Kidney (tissue), 14 donors: ENCODE data around the gene ARL8A. TPM values are rescaled to one million over a fixed set of nuclear protein-coding genes. Genes with fewer than 3 reads are reported as not detected.

ENCODE experiments used
- DNase-seq, 5 donors: peaks; one replicate each; pipeline ENCODE4 v3.0.0-alpha.2; 2013 to 2020
- FAIRE-seq: peaks from 2 replicates; lab custom pipeline; 2012; peaks lifted over from hg19 to GRCh38; lab: Jason Lieb, UNC
- H3K27ac ChIP-seq, 2 donors: one replicate each; pipeline ENCODE4 v1.7.0; 2013; ENCODE audit warnings: low read depth in 2 of 2, low read length in 2 of 2, inconsistent platforms in 1 of 2
- H3K27me3 ChIP-seq: one replicate; pipeline ENCODE4 v1.7.1; 2013; ENCODE audit warnings: low read length, inconsistent platforms; ENCODE audit not compliant: control insufficient read depth, insufficient read depth
- H3K36me3 ChIP-seq, 3 donors: one replicate each; pipeline versions ENCODE4 v1.7.0 to v1.7.1; 2013; ENCODE audit warnings: low read length in 3 of 3, control low read depth in 1 of 3, inconsistent platforms in 1 of 3; ENCODE audit not compliant: insufficient read depth in 3 of 3, control insufficient read depth in 2 of 3
- H3K4me1 ChIP-seq, 3 donors: one replicate each; pipeline versions ENCODE4 v1.7.0 to v1.7.1; 2013; ENCODE audit warnings: low read length in 3 of 3, inconsistent platforms in 1 of 3, low read depth in 1 of 3; ENCODE audit not compliant: control insufficient read depth in 2 of 3, insufficient read depth in 2 of 3
- H3K4me3 ChIP-seq, 3 donors: one replicate each; pipeline versions ENCODE4 v1.7.0 to v1.8.1; 2013; ENCODE audit warnings: low read length in 3 of 3, control low read depth in 1 of 3, inconsistent platforms in 1 of 3
- H3K9ac ChIP-seq, 3 donors: one replicate each; pipeline versions ENCODE4 v1.7.0 to v1.7.1; 2013; ENCODE audit warnings: low read length in 3 of 3, control low read depth in 1 of 3, inconsistent platforms in 1 of 3
- H3K9me3 ChIP-seq, 3 donors: one replicate each; pipeline versions ENCODE4 v1.7.0 to v1.7.1; 2013; ENCODE audit warnings: low read length in 3 of 3, control low read depth in 1 of 3, inconsistent platforms in 1 of 3; ENCODE audit not compliant: control insufficient read depth in 2 of 3, insufficient read depth in 1 of 3
- intact Hi-C: fragments of 100-400 bp; cut with DNase I; formaldehyde crosslinking; loops from one replicate; pipeline ENCODE4 v1.11.1; 2022
- polyA plus RNA-seq: library from polyadenylated mRNA; stranded (reverse); fragments of 350-450 nt; fragmentation: Illumina TruSeq; extraction: RNeasy Lipid Tissue Mini Kit (QIAGEN cat#74804); gene quantifications from one replicate; pipeline ENCODE4 v1.2.3, GENCODE V29; 2014; ENCODE audit warnings: low read depth, low replicate concordance; ENCODE audit not compliant: insufficient read depth
- total RNA-seq: library from RNA; stranded (reverse); fragmentation: NEBNext Ultra II Directional; extraction: Animal tissue kit (Norgen Biotek cat#: 25700); gene quantifications from one replicate; pipeline ENCODE4 v1.2.1, GENCODE V29; 2021
- TF ChIP-seq, protein P1 (sequence below): IDR thresholded peaks from 3 replicates; pipeline ENCODE4 v1.5.1; 2012; ENCODE audit warnings: mild to moderate bottlenecking, moderate library complexity, borderline replicate concordance; ENCODE audit not compliant: insufficient read depth; ENCODE audit errors: extremely low read depth
- donor health status: control.
- donor health status: control.
- donor health status: control.
- donor health status: control.
- donor health status: control.
- donor health status: DM: yes; HTN: yes; CAD: no.
- donor health status: Normal renal cell carcinoma (clear cell type).

ARL8A gene
- total and polyA plus RNA-seq, 2 donors from 2014 or later: 60.8 to 72.2 TPM

DNA sequence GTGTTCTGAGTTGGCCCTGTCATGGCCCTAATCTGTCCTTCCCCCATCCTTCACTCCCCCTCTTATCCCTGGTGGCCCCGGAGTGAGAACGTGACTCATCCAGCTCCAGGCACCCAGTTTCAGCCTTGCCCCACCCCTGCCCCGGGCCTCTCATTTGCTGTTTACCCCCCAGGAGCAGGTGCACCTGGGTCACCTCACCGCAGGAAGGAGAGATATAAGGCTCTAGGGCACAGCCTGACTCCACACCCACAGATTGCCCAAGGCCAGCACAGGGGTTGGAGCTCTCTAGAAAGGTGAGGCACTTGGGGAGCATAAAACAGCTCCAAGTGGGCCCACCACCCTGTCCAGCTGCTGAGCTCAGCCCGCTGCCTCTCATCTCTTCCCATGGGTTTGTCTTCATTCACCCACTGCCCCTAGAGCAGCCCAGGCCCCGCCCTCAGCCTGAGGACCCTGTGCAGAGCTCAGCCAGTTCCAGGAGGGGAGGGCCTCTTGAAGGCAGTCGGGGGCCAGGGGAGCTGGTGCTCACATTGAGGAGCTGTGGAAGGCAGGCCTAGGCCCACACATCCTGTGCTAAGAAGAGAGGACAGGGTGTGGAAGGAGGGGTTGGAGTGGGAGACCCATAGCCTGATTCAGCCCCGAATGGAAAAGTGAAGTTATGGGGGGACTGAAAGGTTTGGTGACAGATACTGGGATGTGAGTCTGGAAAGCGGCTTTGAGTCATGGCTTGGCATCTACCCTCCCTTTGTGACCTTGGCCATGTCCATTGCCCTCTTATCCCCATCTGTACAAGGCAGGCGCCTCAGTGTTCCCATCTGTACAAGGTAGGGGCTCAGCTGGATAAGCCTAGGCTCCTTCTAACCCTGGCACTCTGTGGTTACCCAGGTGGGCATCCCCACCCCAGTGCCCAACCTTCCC is 37.9 kb downstream of the ARL8A start:
- Histone ChIP-seq H3K4me3 (no peak overlapping the region), H3K9me3 (no peaks in the 10 kb centered on the region), H3K27me3 (no peaks in the 10 kb centered on the region), H3K9ac (peak overlapping the region in 1 of 3 donors; percentile 44), H3K27ac (peak overlapping the region; percentile 89 to 93), H3K4me1 (peaks cover 0 to 30% (median 22%) of the 10 kb centered on the region in 3 donors), H3K36me3 (no peaks in the 10 kb centered on the region)
- TF ChIP-seq, protein P1, sequence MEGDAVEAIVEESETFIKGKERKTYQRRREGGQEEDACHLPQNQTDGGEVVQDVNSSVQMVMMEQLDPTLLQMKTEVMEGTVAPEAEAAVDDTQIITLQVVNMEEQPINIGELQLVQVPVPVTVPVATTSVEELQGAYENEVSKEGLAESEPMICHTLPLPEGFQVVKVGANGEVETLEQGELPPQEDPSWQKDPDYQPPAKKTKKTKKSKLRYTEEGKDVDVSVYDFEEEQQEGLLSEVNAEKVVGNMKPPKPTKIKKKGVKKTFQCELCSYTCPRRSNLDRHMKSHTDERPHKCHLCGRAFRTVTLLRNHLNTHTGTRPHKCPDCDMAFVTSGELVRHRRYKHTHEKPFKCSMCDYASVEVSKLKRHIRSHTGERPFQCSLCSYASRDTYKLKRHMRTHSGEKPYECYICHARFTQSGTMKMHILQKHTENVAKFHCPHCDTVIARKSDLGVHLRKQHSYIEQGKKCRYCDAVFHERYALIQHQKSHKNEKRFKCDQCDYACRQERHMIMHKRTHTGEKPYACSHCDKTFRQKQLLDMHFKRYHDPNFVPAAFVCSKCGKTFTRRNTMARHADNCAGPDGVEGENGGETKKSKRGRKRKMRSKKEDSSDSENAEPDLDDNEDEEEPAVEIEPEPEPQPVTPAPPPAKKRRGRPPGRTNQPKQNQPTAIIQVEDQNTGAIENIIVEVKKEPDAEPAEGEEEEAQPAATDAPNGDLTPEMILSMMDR: no peak
- peak in 2 of 5 donors; percentile 60 to 88 for DNase-seq
- FAIRE-seq: no peak
- intact Hi-C loops: no loop called here

DNA sequence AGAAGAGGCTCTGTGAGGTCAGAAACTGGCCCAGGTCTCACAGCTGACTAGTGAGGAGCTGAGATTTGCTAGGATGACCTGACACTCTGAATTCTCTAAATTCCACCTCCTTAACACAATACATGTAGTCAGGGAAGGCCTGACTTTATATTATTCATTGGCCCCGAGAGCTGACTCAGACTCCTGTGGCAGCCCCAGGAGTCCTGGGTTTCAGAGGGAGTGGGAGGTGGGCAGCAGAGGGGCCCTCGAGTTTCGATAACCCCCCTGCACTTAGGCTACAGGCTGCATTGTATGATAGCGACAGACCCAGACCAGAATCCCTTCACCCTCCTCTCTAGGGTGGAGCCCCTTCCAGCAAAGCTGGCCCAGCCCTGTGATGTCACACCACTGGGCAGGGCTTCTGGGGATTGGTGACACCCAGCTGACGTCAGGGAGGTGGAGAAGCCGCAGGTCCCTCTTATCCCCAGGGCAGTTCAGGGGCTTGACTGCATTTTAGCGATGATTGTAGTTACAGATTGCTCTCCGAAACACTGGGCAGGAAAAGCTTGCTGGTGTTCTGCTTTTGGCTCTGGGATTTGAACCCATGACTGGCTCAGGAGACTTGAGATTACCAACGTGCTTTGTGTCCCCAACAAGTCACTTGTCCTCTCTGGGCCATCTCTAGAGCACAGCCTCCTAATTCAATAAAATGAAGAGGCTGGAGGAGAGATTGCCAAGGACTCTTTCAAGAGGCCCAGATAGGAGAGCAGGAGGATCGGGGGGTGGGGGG is 38.8 kb downstream of the ARL8A start:
- DNase-seq (peak; percentile 48 to 87 (median 66)), FAIRE-seq (no peak)
- Histone ChIP-seq H3K9ac (peak overlapping the region in 1 of 3 donors; percentile 40), H3K9me3 (no peaks in the 10 kb centered on the region), H3K27me3 (no peaks in the 10 kb centered on the region), H3K4me3 (no peak overlapping the region), H3K4me1 (peaks cover 0 to 30% (median 22%) of the 10 kb centered on the region in 3 donors), H3K27ac (peak overlapping the region; percentile 89 to 93), H3K36me3 (no peaks in the 10 kb centered on the region)
- intact Hi-C loops: no loop called here
- TF ChIP-seq, protein P1: no peak

DNA sequence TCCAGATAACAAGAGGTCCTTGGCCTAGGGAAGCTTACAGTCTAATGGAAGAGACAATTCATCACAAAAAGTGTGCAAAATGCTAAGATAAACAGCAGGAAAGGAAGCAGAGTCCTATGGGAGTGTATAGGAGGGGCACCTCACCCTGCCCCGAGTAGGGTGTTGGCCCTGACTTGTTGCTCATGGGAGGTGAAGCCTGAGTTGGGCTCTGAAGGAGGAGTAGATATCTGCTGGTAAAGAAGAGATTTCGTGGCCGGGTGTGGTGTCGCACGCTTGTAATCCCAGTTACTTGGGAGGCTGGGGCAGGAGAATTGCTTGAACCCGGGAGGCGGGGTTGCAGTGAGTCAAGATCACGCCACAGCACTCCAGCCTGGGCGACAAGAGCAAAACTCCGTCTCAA is 40.5 kb downstream of the ARL8A start:
- TF ChIP-seq, protein P1: no peak
- Histone ChIP-seq H3K9me3 (no peaks in the 10 kb centered on the region), H3K4me1 (peaks cover 0 to 23% (median 16%) of the 10 kb centered on the region in 3 donors), H3K9ac (no peak overlapping the region), H3K36me3 (no peaks in the 10 kb centered on the region), H3K27me3 (no peaks in the 10 kb centered on the region), H3K4me3 (no peak overlapping the region), H3K27ac (no peak overlapping the region)
- intact Hi-C loops: no loop called here
- DNase-seq: no peak
- FAIRE-seq: no peak
